Measurements from ENCODE around the gene CD180. TPM values are rescaled to one million over a fixed set of nuclear protein-coding genes. Genes with fewer than 3 reads are reported as not detected.

CD180 gene
- total and polyA plus RNA-seq, 2 donors (not counting 3 experiments of a cell fraction or from before 2014, with no cell fraction given): not detected

- H3K4me3 ChIP-seq (replicated peaks in 1 of 3; ENCODE audit: insufficient read depth in 1 of 3, low read depth in 1 of 3, low read length in 3 of 3): no peak overlapping the region
- no peak overlapping the region for H2AFZ ChIP-seq (ENCODE audit: low read depth, low read length)
- intact Hi-C loops (cut with micrococcal nuclease) (no loop called here), dilution Hi-C loops (cut with MboI; ENCODE audit: extremely low pct_ligation_motif_present, low sequenced_read_pairs) (no loop called here)
- no TSS peak for BruUV-seq (replicated peaks)
- H3K9ac ChIP-seq (replicated peaks; ENCODE audit: extremely low read depth, insufficient read depth, low read length): no peak overlapping the region
- H3K27me3 ChIP-seq (ENCODE audit: control insufficient read depth in 2 of 2, insufficient read depth in 2 of 2, low read length in 2 of 2): no peaks in the 10 kb centered on the region
- no peaks in the 10 kb centered on the region for H3K9me1 ChIP-seq (replicated peaks; ENCODE audit: control insufficient read depth, extremely low read depth, insufficient read depth, low read length)
- FAIRE-seq (no peak), DNase-seq (ENCODE audit: low read depth, low spot score) (no peak)
- no peaks in the 10 kb centered on the region for H3K9me3 ChIP-seq (replicated peaks; ENCODE audit: control insufficient read depth, insufficient read depth, low read length)
- no peak overlapping the region for H3K27ac ChIP-seq (ENCODE audit: insufficient read depth, low read depth, low read length)
- no peaks in the 10 kb centered on the region for H3K4me1 ChIP-seq (ENCODE audit: control insufficient read depth, extremely low read depth, insufficient read depth, low read length)
- H4K20me1 ChIP-seq (replicated peaks; ENCODE audit: control insufficient read depth, extremely low read depth, insufficient read depth, low read length): no peaks in the 10 kb centered on the region
- TF ChIP-seq CTCF (IDR thresholded peaks at IDR 0.05; ENCODE audit: extremely low read depth in 1 of 2, insufficient read depth in 1 of 2, low read depth in 1 of 2, low read length in 2 of 2) (no peak), GATA2 (IDR thresholded peaks at IDR 0.05; ENCODE audit: insufficient read depth, insufficient read length, low read depth, low read length) (no peak), FOS (IDR thresholded peaks at IDR 0.05; ENCODE audit: borderline replicate concordance, insufficient read depth, low read length) (no peak), POLR2AphosphoS5 (IDR thresholded peaks at IDR 0.05; ENCODE audit: insufficient read depth, low read depth, low read length) (no peak), EZH2 (IDR thresholded peaks at IDR 0.05; ENCODE audit: borderline replicate concordance, low read depth, low read length, severe bottlenecking) (no peak), POLR2A (IDR thresholded peaks at IDR 0.05; ENCODE audit: low read depth, low read length) (no peak), MYC (IDR thresholded peaks at IDR 0.05; ENCODE audit: low read depth, low read length) (no peak)
- ChIA-PET POLR2A (no interaction called here), CTCF (no interaction called here)
- H3K36me3 ChIP-seq (ENCODE audit: control insufficient read depth in 2 of 2, extremely low read depth in 1 of 2, insufficient read depth in 2 of 2, low read length in 2 of 2): peaks cover 33 to 45% of the 10 kb centered on the region in 2 experiments
- no peaks in the 10 kb centered on the region for H3K79me2 ChIP-seq (ENCODE audit: control insufficient read depth, insufficient read depth, low read length)
- no peak overlapping the region for H3K4me2 ChIP-seq (ENCODE audit: insufficient read depth, low read length)
Measured at GRCh38 chr5:67142816-67143215, 53.8 kb downstream of the CD180 start.
